HG03565 (cell line): ENCODE measurements around the gene KCNJ18.
"Not testable (repeated sequence)": the region's sequence is repeated elsewhere in the genome, so short reads cannot be mapped to it uniquely, and the experiment has no call there.

Experiments
- ATAC-seq: cut with Tn5 transposase; IDR thresholded peaks from one replicate; pipeline ENCODE4 v1.9.1; 2021; ENCODE audit warnings: mild to moderate bottlenecking, moderate library complexity; ENCODE audit not compliant: unreplicated experiment

Gene KCNJ18

GRCh38 chr17:21702029-21702428, 9.7 kb downstream of the KCNJ18 start:
- not testable (repeated sequence) for ATAC-seq

GRCh38 chr17:21702521-21702920, 10.2 kb downstream of the KCNJ18 start:
- ATAC-seq, result not testable (repeated sequence)

DNA sequence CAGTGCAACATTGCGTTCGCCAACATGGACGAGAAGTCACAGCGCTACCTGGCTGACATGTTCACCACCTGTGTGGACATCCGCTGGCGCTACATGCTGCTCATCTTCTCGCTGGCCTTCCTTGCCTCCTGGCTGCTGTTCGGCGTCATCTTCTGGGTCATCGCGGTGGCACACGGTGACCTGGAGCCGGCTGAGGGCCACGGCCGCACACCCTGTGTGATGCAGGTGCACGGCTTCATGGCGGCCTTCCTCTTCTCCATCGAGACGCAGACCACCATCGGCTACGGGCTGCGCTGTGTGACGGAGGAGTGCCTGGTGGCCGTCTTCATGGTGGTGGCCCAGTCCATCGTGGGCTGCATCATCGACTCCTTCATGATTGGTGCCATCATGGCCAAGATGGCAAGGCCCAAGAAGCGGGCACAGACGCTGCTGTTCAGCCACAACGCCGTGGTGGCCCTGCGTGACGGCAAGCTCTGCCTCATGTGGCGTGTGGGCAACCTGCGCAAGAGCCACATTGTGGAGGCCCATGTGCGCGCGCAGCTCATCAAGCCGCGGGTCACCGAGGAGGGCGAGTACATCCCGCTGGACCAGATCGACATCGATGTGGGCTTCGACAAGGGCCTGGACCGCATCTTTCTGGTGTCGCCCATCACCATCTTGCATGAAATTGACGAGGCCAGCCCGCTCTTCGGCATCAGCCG, 10.8 kb downstream of the KCNJ18 start:
- ATAC-seq, result not testable (repeated sequence)

- not testable (repeated sequence) for ATAC-seq
Observed at GRCh38 chr17:21703891-21704872, 11.9 kb downstream of the KCNJ18 start.

DNA sequence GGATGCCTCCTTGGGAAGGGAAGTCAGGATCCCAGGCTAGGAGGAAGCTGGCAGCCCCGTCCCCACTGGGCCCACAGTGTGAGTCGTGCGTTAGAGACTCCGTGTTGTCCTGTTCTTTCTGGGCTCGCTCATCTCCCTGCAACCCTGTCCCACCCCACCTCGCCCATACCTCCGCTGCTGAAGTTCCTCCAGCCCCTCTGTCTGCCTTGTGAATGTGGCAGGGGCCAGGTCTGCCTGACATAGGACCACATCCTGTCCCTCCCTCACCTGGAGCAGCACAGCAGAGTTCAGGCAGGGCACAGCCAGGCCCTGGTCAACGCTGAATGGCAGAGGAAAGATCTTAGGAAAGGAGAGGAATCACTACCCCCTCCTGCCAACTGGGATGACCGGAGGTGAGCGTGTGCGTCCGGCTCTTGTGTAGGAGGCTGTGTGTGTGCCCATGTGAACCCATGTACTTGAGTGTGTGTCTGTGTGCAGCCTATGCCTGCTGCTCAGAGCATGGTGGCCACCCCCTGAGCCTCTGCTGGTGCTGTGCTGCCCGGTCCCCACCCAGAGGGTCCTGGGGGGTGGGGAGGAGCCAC, 12.8 kb downstream of the KCNJ18 start:
- ATAC-seq, result no peak

DNA sequence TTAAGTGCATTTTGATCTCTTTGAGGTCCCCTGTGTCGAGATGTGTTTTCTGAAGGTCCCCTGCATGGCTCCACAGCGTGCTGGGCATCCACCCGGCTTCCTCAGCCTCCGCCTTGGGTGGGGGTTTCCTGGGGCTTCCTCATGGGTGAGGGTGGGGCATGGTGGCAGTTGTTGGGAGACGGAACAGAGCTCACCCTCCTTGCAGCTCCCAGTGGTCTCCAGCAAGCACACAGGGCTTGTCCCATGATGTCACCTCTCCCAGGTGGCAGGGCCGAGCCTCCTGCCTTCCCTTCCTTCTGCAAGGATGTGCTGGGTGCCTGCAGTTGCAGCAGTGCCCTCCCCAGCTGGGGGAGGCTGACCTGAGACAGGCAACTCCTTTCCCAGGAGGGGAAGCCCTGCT, 13.4 kb downstream of the KCNJ18 start:
- not testable (repeated sequence) for ATAC-seq

- not testable (repeated sequence) for ATAC-seq
Observed at GRCh38 chr17:21706546-21706945, 14.2 kb downstream of the KCNJ18 start.

DNA sequence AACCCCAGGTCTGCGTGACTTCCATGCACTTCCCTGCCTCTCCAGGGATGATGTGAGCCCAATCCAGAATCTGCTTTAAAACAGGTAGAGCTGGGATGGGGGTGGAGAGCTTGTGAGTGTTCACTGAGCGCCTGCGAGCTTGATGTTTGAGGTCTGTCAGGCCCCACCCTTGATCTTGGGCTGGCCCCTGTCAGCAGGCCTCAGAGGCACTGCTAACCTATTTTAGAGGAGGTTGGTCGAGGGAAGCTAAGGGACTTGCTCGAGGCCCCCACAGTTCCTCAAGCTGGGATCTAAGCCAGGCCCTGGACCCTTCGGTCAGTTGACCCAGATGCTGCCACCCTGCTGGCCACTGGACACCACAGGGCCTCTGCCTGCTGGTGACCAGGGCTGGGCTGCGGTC, 14.8 kb downstream of the KCNJ18 start:
- not testable (repeated sequence) for ATAC-seq

DNA sequence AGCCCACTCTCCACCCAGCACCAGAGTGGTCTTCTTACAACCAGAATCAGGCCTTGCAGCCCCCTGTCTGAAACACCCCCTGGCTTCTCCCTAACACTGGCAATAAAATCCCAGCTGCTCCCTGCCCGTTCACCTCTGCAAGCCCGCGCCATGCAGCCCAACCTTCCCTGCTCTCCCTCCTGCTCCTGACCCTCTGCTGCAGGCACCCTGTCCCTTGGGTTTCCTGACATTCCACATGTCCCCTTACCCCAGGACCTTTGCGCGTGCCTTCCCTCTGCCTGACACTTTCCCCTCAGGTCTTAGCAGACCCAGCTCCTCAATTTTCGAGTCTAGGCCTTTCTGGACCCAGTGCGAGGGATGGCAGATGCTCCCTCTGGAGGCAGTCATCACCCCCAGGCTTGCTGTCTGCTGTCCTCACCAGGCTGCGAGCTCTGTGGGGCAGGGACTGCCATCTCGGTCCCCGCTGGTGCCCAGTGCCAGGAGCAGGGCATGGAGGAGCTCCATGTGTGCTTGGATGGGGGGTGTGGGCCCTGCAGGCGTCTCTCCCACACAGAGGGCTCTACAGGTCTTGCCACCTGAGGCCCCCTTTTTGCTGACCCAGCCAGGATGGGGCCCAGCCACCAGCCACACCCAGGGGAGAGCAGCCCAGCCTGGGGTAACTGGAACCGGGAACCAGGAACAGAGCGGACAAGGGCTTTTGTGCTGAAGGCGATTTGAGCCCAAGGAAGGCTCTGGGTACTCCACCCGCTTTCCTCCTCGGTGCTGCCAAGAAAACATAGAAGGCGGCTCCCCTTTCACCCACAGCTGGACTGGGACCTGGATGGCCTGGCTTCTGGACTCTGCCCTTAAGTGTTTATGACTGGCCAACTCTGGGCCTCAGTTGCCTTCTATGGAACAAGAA, 15.6 kb downstream of the KCNJ18 start:
- ATAC-seq, result not testable (repeated sequence)

DNA sequence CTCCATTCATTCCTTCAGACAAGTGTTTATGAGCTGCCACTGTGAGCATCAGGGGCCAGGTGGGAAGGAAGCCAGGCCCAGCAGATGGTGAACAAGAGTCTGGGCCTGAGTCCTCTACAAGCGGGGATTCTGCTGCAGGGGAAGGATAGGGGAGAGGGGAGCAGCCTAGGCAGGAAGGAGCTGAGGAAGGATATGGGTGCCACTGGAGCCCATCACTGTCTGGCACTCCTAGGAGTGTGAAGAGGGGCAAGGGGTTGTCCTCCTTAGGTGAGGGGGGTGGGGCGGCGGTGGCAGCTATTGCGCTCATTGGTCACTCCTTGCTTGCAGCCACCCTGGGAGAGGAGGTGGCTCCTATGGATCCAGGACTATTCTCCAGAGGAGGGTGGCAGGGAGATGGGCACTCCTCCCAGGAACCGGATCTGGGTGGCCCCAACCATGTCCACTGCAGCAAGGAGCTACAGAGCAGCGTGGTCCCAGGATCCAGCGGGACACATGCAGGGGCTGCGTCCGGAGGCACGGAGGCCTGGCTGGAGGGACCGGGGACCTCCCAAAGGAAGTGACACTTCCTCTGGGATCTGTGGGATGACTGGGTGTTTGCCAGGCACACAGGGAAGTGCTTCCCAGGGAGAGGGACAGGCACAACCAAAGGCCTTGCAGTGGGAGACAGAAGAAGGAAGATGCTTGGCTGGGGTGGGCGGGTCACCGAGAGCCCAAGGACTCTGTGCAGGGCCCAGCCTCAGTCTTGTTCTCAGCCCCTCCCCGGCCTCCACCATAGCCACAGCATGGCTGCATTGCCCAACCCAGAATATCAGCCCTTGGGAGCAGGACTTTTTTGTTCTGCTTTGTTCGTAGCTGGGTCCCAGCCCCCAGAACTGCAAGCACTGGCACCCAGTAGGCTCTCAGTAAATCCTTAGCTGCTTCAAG, 16.6 kb downstream of the KCNJ18 start:
- not testable (repeated sequence) for ATAC-seq

DNA sequence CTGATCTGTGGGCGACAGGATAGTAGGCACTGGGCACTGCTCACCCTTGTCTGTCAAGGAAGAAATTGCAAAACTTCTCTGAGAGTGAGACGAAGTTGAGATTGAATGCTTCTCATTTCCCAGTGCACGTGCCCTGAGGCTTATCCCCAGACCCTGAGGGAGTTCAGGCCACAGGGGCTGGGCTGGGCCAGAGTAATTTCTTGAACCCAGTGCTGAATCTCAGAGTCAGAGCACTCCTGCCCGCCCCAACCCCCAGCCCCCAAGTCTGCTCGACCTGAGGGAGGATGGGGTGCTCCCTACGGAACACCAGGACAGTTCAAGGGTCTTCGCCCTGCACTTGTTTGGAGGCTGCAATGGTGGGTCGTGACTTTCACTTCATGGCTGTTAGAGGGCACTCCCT, 17.7 kb downstream of the KCNJ18 start:
- ATAC-seq, result not testable (repeated sequence)

GRCh38 chr17:21710486-21710885, 18.2 kb downstream of the KCNJ18 start:
- not testable (repeated sequence) for ATAC-seq

- ATAC-seq, result no peak
Observed at GRCh38 chr17:21711182-21711581, 18.9 kb downstream of the KCNJ18 start.

GRCh38 chr17:21713020-21713419, 20.7 kb downstream of the KCNJ18 start:
- not testable (repeated sequence) for ATAC-seq

DNA sequence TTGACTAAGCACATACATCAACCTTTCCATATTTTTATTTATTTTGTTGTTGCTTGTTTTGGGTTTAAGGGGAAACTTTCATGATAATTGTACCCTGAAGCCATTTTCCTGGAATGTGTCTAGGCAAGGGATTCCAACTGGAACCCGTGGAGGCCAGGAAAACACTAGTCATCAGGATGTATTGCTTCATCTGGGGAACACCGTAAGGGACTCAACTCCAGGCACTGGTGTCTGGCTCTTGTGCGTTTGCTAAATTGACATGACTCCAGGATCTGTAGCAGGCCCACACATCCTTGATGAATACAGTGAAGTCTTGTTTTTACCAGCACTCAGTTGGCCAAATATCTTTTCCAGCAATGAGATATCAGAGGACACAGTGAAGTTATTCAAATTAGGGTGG, 21.3 kb downstream of the KCNJ18 start:
- not testable (repeated sequence) for ATAC-seq

DNA sequence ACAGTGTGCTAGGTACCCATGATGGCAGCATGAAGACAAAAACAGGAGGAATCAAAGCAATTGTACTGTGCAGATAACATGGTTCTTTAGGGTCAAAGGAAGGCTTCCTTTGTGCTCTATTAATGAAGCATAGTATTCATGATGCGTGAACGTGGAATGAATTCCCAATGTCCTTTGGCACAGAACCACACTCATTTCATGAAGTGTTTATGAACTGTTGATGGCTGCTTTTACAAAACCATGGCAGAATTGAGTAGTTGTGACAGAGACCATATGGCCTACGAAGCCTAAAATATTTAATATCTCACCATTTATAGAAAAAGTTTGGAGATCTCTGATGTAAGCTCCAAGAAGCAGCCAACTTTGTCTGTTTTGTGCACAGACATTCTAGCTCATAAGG, 22.4 kb downstream of the KCNJ18 start:
- not testable (repeated sequence) for ATAC-seq

GRCh38 chr17:21715877-21716276, 23.6 kb downstream of the KCNJ18 start:
- ATAC-seq, result not testable (repeated sequence)

- ATAC-seq, result not testable (repeated sequence)
Observed at GRCh38 chr17:21718971-21719370, 26.6 kb downstream of the KCNJ18 start.

DNA sequence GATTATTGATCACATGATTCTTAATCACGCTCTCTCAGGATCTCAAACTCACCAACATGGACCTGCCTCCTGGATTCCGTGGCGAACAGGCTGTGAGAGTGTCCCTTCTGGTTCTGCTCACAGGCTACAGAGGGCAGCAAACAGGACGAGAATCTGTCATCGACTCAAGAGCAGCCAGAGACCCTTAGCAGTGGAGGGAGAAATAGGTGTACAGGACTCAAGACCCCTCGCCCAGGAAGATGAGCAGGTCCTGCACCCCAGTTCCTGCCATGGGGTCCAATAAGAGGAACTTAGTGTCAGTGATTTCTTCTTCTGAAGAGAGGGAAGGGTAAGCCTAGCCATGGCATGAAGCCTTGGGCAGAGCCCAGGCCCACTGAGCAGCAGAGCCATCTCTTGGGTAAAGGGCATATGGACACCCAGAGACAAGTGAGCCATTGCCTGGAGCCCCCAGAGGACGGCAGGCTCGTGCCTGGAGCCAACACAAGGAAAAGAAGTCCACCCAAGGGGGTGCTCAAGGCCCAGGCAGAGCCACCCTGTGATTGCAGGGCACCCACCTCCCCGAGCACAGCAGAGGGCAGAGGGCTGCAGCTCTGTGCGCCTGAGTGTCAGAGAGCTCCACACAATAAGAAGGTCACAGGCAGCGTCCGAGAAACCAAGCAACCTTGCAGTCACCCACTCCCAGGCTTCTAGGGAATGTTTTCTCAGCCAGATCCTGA, 27.3 kb downstream of the KCNJ18 start:
- ATAC-seq, result not testable (repeated sequence)
